IPS-18a (cell line): ENCODE data around the gene ABCA3.
"Not testable (repeated sequence)": the region's sequence is repeated elsewhere in the genome, so short reads cannot be mapped to it uniquely, and the experiment has no call there.

Experiments
- H3K27ac ChIP-seq: one replicate; pipeline ENCODE4 v1.5.1; 2013; ENCODE audit warnings: low read length
- H3K27me3 ChIP-seq: one replicate; pipeline ENCODE4 v1.6.1; 2013; ENCODE audit warnings: mild to moderate bottlenecking, low read length; ENCODE audit not compliant: control insufficient read depth, insufficient read depth
- H3K36me3 ChIP-seq: one replicate; pipeline ENCODE4 v1.6.1; 2013; ENCODE audit warnings: low read depth, low read length; ENCODE audit not compliant: control insufficient read depth
- H3K4me1 ChIP-seq: one replicate; pipeline ENCODE4 v1.6.1; 2013; ENCODE audit warnings: low read depth, low read length; ENCODE audit not compliant: control insufficient read depth
- H3K4me3 ChIP-seq: one replicate; pipeline ENCODE4 v1.5.1; 2013; ENCODE audit warnings: low read length
- H3K9ac ChIP-seq: one replicate; pipeline ENCODE4 v1.6.1; 2013; ENCODE audit warnings: mild to moderate bottlenecking, low read length, moderate library complexity
- H3K9me3 ChIP-seq: one replicate; pipeline ENCODE4 v1.6.1; 2013; ENCODE audit warnings: low read depth, low read length; ENCODE audit not compliant: control insufficient read depth

ABCA3 gene

DNA sequence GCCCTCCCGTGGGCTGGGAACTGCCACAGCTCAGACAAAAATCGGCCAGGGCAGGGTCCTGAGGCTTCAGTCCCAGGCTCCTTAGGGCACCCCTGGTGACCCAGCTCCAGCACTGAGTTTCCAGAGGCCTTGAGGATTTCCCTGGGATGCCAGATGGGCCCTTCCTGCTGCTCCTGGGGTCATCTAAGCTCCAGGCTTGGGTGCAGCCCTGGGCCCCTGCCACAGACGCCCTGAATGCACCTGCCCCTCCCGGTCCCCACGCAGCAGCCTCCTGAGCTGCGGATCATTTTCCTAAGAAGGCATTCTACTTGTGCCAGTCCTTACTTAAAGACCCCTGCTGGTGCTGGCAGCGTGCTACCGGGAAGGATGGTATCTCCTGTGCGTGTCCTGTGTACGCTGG, 66.6 kb downstream of the ABCA3 start:
- H3K27ac ChIP-seq: no peak overlapping the region
- no peak overlapping the region for H3K4me3 ChIP-seq

DNA sequence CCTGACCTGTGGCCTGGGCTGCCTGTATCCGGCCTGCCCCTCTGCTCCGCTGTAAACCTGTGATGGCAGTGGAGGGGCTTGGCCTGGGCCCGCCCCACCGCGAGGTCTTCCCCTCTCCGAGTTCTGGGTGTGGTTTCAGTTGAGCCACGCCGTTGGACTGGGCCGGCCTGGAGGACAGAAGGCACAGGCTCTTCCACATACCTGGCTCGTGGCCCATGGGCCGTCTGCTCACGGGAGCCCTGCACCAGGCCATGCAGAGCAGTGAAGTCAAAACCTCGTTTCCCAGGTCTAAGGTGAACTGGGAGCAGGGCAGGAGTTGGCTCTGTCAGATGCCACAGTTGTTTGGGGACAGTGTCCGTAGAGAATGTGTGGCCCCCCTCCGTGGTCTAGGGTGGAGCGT, 67.0 kb downstream of the ABCA3 start:
- H3K9me3 ChIP-seq: no peaks in the 10 kb centered on the region
- H3K4me1 ChIP-seq: no peaks in the 10 kb centered on the region
- H3K4me3 ChIP-seq: no peak overlapping the region
- no peak overlapping the region for H3K27ac ChIP-seq
- no peaks in the 10 kb centered on the region for H3K36me3 ChIP-seq
- peaks cover 5% of the 10 kb centered on the region for H3K27me3 ChIP-seq
- H3K9ac ChIP-seq: no peak overlapping the region

More for the DNA sequence above, 66.6 kb downstream of the ABCA3 start:
- Histone ChIP-seq H3K36me3 (no peaks in the 10 kb centered on the region), H3K9me3 (no peaks in the 10 kb centered on the region), H3K27me3 (peaks cover 5% of the 10 kb centered on the region), H3K4me1 (no peaks in the 10 kb centered on the region), H3K9ac (no peak overlapping the region)

DNA sequence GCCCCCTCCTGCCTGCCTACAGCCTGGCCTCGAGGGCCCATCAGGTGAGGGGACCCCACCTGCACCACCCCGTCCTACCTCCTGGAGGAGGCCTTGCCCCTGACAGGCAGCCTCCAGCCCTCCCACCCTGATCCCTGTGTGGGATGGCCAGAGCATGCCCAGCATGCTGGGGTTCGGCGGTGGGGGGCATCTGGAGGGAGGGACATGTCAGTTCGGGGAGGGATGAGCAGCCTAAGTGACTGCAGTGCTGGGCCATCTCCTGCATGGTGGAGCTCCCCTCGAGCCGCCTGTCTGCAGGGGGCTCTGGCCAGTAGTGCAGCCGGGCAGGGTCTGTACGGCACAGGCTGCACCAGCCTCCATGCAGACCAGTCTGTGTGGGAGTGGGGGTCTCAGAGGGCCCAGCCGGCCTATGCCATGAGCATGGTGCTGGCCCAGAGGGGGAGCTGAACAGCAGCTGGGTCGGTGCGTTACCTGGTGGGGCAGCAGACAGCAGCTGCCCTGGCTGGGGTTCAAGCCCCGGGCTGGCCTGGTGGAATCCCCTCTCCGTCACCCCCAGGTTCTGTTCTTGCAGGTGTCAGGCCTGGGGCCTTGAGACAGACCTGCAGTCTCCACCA, 68.6 kb downstream of the ABCA3 start:
- no peak overlapping the region for H3K9ac ChIP-seq
- H3K27me3 ChIP-seq: peaks cover 5% of the 10 kb centered on the region
- H3K36me3 ChIP-seq: no peaks in the 10 kb centered on the region
- no peak overlapping the region for H3K27ac ChIP-seq
- no peaks in the 10 kb centered on the region for H3K4me1 ChIP-seq
- H3K9me3 ChIP-seq: no peaks in the 10 kb centered on the region
- no peak overlapping the region for H3K4me3 ChIP-seq

DNA sequence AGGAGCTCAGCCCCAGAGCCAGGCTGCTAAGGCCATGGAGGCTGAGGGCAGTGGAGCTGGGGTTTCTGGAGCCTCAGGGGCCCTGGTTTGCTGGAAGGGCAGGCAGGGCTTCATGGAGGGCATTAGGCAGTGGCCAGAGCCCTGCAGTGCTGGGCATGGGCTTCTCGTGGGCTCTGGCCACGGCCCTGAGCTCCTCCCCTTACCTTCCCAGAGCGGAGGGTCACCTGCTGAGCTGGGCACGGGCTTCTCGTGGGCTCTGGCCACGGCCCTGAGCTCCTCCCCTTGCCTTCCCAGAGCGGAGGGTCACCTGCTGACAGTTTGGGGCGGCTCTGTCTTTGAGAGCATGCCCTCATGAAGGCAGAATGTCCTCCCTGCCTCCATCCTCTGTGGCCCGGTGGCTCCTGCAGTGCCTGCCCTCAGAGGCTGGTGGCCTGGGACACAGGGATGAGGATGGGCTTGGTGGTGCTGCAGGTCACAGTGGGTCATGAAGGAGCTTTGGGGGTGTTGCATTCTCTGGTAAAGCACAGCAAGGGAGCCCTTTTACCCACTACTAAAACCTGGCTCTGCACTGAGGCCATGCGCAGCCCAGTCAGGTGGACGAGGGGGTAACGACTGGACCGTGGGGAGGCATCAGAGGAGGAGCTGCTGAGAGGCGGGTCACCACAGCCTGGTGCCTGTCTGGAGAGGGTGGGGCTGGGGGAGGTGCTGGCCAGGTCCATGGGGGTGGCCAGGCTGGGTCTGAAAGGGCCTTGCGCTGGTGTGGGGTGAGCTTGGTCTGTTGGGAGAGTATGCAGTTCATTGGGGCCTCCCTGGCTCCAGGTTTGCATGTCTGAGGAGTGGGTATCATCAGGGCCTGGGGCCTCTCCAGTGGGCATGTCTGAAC, 69.7 kb downstream of the ABCA3 start:
- peaks cover 5% of the 10 kb centered on the region for H3K27me3 ChIP-seq
- no peaks in the 10 kb centered on the region for H3K9me3 ChIP-seq
- no peaks in the 10 kb centered on the region for H3K36me3 ChIP-seq
- H3K27ac ChIP-seq: no peak overlapping the region
- H3K4me1 ChIP-seq: no peaks in the 10 kb centered on the region
- no peak overlapping the region for H3K4me3 ChIP-seq
- no peak overlapping the region for H3K9ac ChIP-seq

DNA sequence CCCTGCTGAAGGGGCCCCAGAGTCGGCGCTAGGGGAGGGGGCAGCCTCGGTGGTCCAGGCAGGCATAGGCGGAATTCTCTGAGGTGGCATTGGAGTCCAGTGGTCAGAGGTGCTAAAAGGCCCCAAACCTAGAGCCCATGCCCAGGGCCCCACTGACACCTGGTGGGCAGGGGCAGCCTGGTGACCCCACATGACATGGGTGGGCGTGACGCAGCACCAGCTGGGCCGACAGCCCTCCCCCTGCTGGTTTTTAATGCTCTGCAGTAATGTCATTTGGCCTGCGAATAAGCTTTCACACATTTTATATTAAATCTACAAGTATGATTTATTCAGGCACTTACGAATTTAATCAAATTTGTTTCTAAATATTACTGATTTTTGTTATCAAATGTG, 70.5 kb downstream of the ABCA3 start:
- Histone ChIP-seq H3K36me3 (peaks cover 6% of the 10 kb centered on the region), H3K27me3 (peaks cover 5% of the 10 kb centered on the region), H3K9ac (no peak overlapping the region), H3K4me3 (no peak overlapping the region), H3K4me1 (peaks cover 2% of the 10 kb centered on the region), H3K9me3 (no peaks in the 10 kb centered on the region), H3K27ac (no peak overlapping the region)

DNA sequence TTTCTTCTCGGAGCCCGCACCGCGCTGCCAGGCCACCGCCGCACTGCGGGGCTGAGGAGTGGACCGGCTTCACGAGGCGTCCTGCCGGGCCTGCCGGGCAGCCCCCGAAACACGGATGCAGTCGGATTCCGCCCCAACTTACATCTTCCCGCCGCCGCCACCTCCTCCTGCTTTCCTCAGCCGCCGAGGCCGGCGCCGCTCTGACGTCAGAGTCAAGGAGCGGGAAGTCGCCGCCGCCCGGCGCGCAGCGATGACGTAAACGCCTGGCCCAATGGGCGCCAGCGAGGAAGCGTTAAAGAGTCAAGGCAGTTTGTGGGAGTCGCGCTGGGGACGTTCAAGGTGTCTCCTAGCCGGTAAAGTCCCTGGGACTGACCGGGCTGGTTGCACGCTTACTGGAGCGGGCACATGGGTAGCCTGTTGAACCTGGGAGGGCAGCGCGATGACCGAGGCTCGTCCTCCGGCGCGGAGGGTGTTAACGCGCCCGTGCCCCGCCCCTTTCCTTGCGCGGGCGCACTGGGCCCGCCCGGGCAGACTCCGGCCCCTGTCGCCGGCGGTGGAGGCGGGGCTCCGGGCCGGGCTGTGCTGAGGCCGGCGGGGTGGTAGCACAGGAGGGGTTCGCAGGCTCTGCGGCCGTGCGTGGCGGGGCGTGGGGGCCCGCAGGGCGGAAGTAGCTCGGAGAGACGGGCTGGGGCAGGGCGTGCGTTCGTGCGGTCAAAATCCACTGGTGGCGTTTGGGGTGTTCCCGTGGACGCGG, 72.4 kb downstream of the ABCA3 start, which contains the start of gene RNPS1:
Gene RNPS1, minus strand, starts transcription at position 214 of the 754 bp plus-strand sequence. CDS start 3,483 bp downstream, outside the sequence.
- Histone ChIP-seq H3K4me3 (peak within 1 kb of the TSS; percentile 71), H3K27ac (peak within 1 kb of the TSS; percentile 71), H3K27me3 (peaks cover 5% of the 10 kb centered on the region), H3K4me1 (peaks cover 4% of the 10 kb centered on the region), H3K9me3 (no peaks in the 10 kb centered on the region), H3K9ac (peak within 1 kb of the TSS; percentile 88), H3K36me3 (peaks cover 25% of the 10 kb centered on the region)

DNA sequence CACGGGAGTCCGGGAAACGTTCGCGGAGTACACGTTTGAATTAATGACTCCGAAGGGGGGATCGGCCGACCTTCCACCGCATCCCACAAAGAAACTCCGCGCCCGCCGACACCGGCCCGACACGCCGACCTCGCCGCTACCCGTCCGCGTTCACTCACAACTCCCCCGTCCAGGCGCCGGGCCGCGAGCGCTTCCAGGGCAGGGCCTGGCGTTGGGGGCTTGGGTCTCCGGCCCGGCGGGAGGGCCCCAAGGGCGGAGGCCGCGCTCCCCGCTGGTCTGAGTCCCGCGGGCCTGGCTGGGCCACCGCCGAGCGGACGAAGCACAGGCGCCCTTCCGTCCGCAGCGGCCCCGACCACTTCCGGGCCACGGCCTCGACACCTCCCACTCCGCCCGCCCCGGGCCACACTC, 73.0 kb downstream of the ABCA3 start:
- not testable (repeated sequence) for H3K9me3 ChIP-seq, H3K27me3 ChIP-seq, H3K4me1 ChIP-seq
- H3K9ac ChIP-seq: peak overlapping the region; percentile 88
- H3K36me3 ChIP-seq: peaks cover 31% of the 10 kb centered on the region
- peak overlapping the region; percentile 71 for H3K27ac ChIP-seq
- H3K4me3 ChIP-seq: peak overlapping the region; percentile 71

DNA sequence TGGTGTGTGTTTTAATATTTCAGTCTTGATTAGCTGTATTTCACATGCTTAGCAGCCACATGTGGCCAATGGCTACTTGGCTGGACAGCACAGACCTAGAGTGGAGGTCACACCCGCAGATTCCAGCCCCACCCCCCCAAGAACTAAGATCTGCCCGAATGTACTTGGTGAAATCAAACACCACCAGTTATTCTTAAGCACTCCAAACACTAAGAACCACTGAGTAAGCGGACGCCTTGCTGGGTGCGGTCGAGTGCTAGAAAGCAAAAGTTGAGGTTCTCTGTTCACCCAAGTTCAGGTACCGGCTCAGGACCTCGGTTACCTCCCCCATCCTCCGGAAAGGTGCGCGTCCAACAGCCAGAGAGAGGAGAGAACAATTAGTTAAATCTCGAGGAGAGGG, 73.6 kb downstream of the ABCA3 start:
- H3K4me3 ChIP-seq: peak overlapping the region; percentile 71
- not testable (repeated sequence) for H3K27me3 ChIP-seq, H3K4me1 ChIP-seq, H3K9me3 ChIP-seq, H3K27ac ChIP-seq
- peak overlapping the region; percentile 88 for H3K9ac ChIP-seq
- H3K36me3 ChIP-seq: peaks cover 37% of the 10 kb centered on the region

DNA sequence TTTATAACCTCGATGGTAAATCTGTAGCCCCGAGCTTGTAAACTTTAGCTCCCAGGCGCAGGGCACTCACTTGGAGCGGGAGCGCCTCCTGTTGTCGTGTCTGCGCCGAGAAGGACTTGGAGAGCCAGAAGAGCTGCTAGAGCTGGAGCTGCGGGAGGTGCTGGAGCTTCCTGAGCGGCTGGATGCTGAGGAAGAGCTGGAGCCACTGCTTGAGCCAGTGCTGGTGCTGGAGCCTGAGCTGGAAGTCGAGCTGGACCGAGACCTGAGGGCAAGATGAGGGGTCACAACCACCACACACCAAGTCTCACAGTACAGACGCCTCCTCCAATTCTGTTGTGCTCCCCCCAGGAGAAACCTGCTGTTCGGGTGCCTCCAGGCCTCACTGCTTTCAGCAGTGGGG, 77.5 kb downstream of the ABCA3 start:
- H3K4me3 ChIP-seq: not testable (repeated sequence)
- peaks cover 75% of the 10 kb centered on the region for H3K36me3 ChIP-seq

DNA sequence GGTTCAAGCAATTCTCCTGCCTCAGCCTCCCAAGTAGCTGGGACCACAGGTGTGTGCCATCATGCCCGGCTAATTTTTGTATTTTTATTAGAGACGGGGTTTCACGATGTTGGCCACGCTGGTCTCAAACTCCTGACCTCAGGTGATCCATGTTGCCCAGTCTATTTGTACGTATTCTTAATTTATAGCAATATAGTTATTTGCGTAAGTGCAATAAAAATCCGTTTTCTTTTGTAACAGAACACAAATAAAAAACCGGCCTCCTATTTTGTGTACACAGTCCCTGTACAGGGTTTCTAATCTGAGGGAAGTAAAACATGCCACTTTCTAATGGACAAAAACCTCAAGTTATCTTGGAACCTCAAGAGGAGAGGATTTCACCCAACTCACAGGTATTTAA, 80.3 kb downstream of the ABCA3 start:
- Histone ChIP-seq H3K9ac (no peak overlapping the region), H3K4me3 (no peak overlapping the region), H3K4me1 (peaks cover 4% of the 10 kb centered on the region), H3K27ac (no peak overlapping the region), H3K9me3 (no peaks in the 10 kb centered on the region), H3K36me3 (peaks cover 99% of the 10 kb centered on the region), H3K27me3 (no peaks in the 10 kb centered on the region)

More for the DNA sequence above, 77.5 kb downstream of the ABCA3 start:
- H3K27me3 ChIP-seq, H3K4me1 ChIP-seq, H3K9ac ChIP-seq, H3K27ac ChIP-seq, H3K9me3 ChIP-seq: not testable (repeated sequence)

DNA sequence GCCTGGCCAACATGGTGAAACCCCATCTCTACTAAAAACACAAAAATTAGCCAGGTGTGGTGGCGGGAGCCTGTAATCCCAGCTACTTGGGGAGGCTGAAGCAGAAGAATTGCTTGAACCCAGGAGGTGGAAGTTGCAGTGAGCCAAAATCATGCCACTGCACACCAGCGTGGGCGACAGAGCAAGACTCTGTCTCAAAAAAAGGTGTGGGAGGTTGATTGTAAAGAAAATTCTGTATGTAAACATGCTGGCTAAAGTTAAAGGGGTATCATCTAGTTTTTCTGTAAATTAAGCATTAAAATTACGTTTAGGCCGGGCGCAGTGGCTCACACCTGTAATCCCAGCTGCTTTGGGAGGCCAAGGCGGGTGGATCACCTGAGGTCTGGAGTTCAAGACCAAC, 82.0 kb downstream of the ABCA3 start:
- H3K9ac ChIP-seq, H3K27ac ChIP-seq: not testable (repeated sequence)
- H3K36me3 ChIP-seq: peaks cover 96% of the 10 kb centered on the region

More for the DNA sequence above, 82.0 kb downstream of the ABCA3 start:
- H3K9me3 ChIP-seq, H3K4me3 ChIP-seq, H3K4me1 ChIP-seq, H3K27me3 ChIP-seq: not testable (repeated sequence)
